Measurements from ENCODE around the gene ZNF74.

Gene ZNF74

GRCh38 chr22:20426259-20426615 is 32.3 kb downstream of the ZNF74 start:
- peaks cover 36% of the 10 kb centered on the region for H3K36me3 ChIP-seq
- H3K27ac ChIP-seq = no peak overlapping the region
- H3K4me3 ChIP-seq (ENCODE audit: low read depth, low read length) = no peak overlapping the region
- H3K27me3 ChIP-seq (ENCODE audit: insufficient read depth, low read depth, severe bottlenecking) = no peaks in the 10 kb centered on the region
- no peak for TF ChIP-seq CTCF (IDR thresholded peaks at IDR 0.05; ENCODE audit: low read depth, low read length)
- no peak for DNase-seq
- H3K9me3 ChIP-seq (ENCODE audit: severe bottlenecking) = no peaks in the 10 kb centered on the region

GRCh38 chr22:20427104-20427944 is 33.4 kb downstream of the ZNF74 start:
- no peak overlapping the region for H3K4me3 ChIP-seq (ENCODE audit: low read depth, low read length)
- peaks cover 36% of the 10 kb centered on the region for H3K36me3 ChIP-seq
- no peak for TF ChIP-seq CTCF (IDR thresholded peaks at IDR 0.05; ENCODE audit: low read depth, low read length)
- no peak overlapping the region for H3K27ac ChIP-seq
- no peaks in the 10 kb centered on the region for H3K9me3 ChIP-seq (ENCODE audit: severe bottlenecking)
- no peak for DNase-seq
- no peaks in the 10 kb centered on the region for H3K27me3 ChIP-seq (ENCODE audit: insufficient read depth, low read depth, severe bottlenecking)

GRCh38 chr22:20427945-20428417 is 34.0 kb downstream of the ZNF74 start:
- Histone ChIP-seq H3K36me3 (peaks cover 36% of the 10 kb centered on the region), H3K4me3 (ENCODE audit: low read depth, low read length) (no peak overlapping the region), H3K27me3 (ENCODE audit: insufficient read depth, low read depth, severe bottlenecking) (no peaks in the 10 kb centered on the region), H3K27ac (no peak overlapping the region), H3K9me3 (ENCODE audit: severe bottlenecking) (no peaks in the 10 kb centered on the region)
- no peak for DNase-seq
- no peak for TF ChIP-seq CTCF (IDR thresholded peaks at IDR 0.05; ENCODE audit: low read depth, low read length)

- no peak for DNase-seq
- Histone ChIP-seq H3K4me3 (ENCODE audit: low read depth, low read length) (no peak overlapping the region), H3K27me3 (ENCODE audit: insufficient read depth, low read depth, severe bottlenecking) (no peaks in the 10 kb centered on the region), H3K36me3 (peaks cover 36% of the 10 kb centered on the region), H3K27ac (no peak overlapping the region), H3K9me3 (ENCODE audit: severe bottlenecking) (no peaks in the 10 kb centered on the region)
- no peak for TF ChIP-seq CTCF (IDR thresholded peaks at IDR 0.05; ENCODE audit: low read depth, low read length)
Measured at GRCh38 chr22:20428496-20429253, 34.7 kb downstream of the ZNF74 start.

- Histone ChIP-seq H3K9me3 (ENCODE audit: severe bottlenecking) (no peaks in the 10 kb centered on the region), H3K4me3 (ENCODE audit: low read depth, low read length) (no peak overlapping the region), H3K36me3 (peaks cover 34% of the 10 kb centered on the region), H3K27ac (no peak overlapping the region), H3K27me3 (ENCODE audit: insufficient read depth, low read depth, severe bottlenecking) (no peaks in the 10 kb centered on the region)
- DNase-seq = no peak
- no peak for TF ChIP-seq CTCF (IDR thresholded peaks at IDR 0.05; ENCODE audit: low read depth, low read length)
Measured at GRCh38 chr22:20429254-20430100, 35.5 kb downstream of the ZNF74 start.

All from WERI-Rb-1 (cell line).